GM12878 (cell line): ENCODE results near the gene NHSL2.

Experiments
- BHLHE40 ChIP-seq, 2 experiments: fragments of 450-650 bp in 1 of 2; IDR thresholded peaks; 2 replicates each; pipeline ENCODE4 v1.6.1; 2011 to 2017; ENCODE audit warnings: low read depth in 2 of 2, borderline replicate concordance in 1 of 2, improper control_type of control experiment in 1 of 2, low read length in 1 of 2, mild to moderate bottlenecking in 1 of 2
- BRCA1 ChIP-seq: IDR thresholded peaks from 2 replicates; pipeline ENCODE4 v1.6.1; 2011; ENCODE audit warnings: low read depth, low read length, improper control_type of control experiment
- CEBPB ChIP-seq, 2 experiments: fragments of 150-350 bp in 1 of 2; IDR thresholded peaks; 2 replicates each; pipeline ENCODE4 v1.6.1; 2012 to 2014; ENCODE audit warnings: low read depth in 2 of 2, low read length in 2 of 2, borderline replicate concordance in 1 of 2, inconsistent platforms in 1 of 2
- CTCF ChIP-seq, 3 experiments: IDR thresholded peaks in 2 of 3; conservative IDR thresholded peaks in 1 of 3; 2 replicates each; pipeline ENCODE4 v1.5.1; 2011; ENCODE audit warnings: low read depth in 3 of 3, low read length in 3 of 3, mild to moderate bottlenecking in 3 of 3, control low read depth in 2 of 3, moderate library complexity in 2 of 3, inconsistent platforms in 1 of 3, mixed read lengths in 1 of 3; ENCODE audit not compliant: control insufficient read depth in 2 of 3, insufficient read depth in 1 of 3; ENCODE audit errors: extremely low read depth in 1 of 3
- EP300 ChIP-seq, 2 experiments: fragments of 150-350 bp in 1 of 2; IDR thresholded peaks; 2 replicates each; pipeline ENCODE4 v1.6.1; 2011 to 2012; ENCODE audit warnings: low read depth in 2 of 2, low read length in 2 of 2, borderline replicate concordance in 1 of 2, improper control_type of control experiment in 1 of 2, inconsistent platforms in 1 of 2; ENCODE audit not compliant: control insufficient read depth in 1 of 2
- POLR2A ChIP-seq: IDR thresholded peaks from 2 replicates; pipeline ENCODE4 v1.6.1; 2011; ENCODE audit warnings: low read depth, mild to moderate bottlenecking, low read length
- POLR2AphosphoS5 ChIP-seq: IDR thresholded peaks from 2 replicates; pipeline ENCODE4 v1.6.1; 2011; ENCODE audit warnings: mild to moderate bottlenecking, low read length, inconsistent platforms
- RBBP5 ChIP-seq: fragments of 200-600 bp; sonication (generic); conservative IDR thresholded peaks from 2 replicates; pipeline ENCODE4 v1.6.1; 2016
- WRNIP1 ChIP-seq: IDR thresholded peaks from 2 replicates; pipeline ENCODE4 v1.6.1; 2011; ENCODE audit warnings: low read depth, low read length, improper control_type of control experiment, borderline replicate concordance
- YY1 ChIP-seq: IDR thresholded peaks from 2 replicates; pipeline ENCODE4 v1.6.1; 2011; ENCODE audit warnings: low read depth, mild to moderate bottlenecking, low read length
- ZNF24 ChIP-seq: fragments of 450-650 bp; IDR thresholded peaks from 2 replicates; pipeline ENCODE4 v1.6.1; 2017; ENCODE audit warnings: antibody characterized with exemption, mild to moderate bottlenecking

- TF ChIP-seq CTCF (IDR thresholded peaks at IDR 0.05 in 2 of 3, conservative IDR thresholded peaks at IDR 0.05 in 1 of 3; ENCODE audit: control insufficient read depth in 2 of 3, extremely low read depth in 1 of 3, insufficient read depth in 1 of 3, low read depth in 3 of 3, low read length in 3 of 3) (no peak), YY1 (no peak), ZNF24 (no peak), POLR2A (no peak), POLR2AphosphoS5 (no peak), EP300 (IDR thresholded peaks at IDR 0.05; ENCODE audit: borderline replicate concordance in 1 of 2, control insufficient read depth in 1 of 2, low read depth in 2 of 2, low read length in 2 of 2) (no peak), BRCA1 (no peak), WRNIP1 (no peak), RBBP5 (no peak), BHLHE40 (IDR thresholded peaks at IDR 0.05; ENCODE audit: borderline replicate concordance in 1 of 2, low read depth in 2 of 2, low read length in 1 of 2) (no peak), CEBPB (IDR thresholded peaks at IDR 0.05; ENCODE audit: borderline replicate concordance in 1 of 2, low read depth in 2 of 2, low read length in 2 of 2) (no peak)
Measured at GRCh38 chrX:72041871-72042851, 131.5 kb downstream of the NHSL2 start.
